ENCODE data around the gene COL7A1. TPM values are rescaled to one million over a fixed set of nuclear protein-coding genes. Genes with fewer than 3 reads are reported as not detected.

The COL7A1 gene
- polyA plus RNA-seq, 1 donor from 2014 or later = 45.3 TPM

- Histone ChIP-seq H2AFZ (ENCODE audit: low read depth, low read length) (no peak overlapping the region), H3K36me3 (ENCODE audit: insufficient read depth, low read length) (no peaks in the 10 kb centered on the region), H3F3A (ENCODE audit: insufficient read depth, low read length, poor library complexity, severe bottlenecking) (no peaks in the 10 kb centered on the region), H3K27ac (ENCODE audit: low read length) (no peak overlapping the region), H3K9ac (ENCODE audit: low read length) (no peak overlapping the region), H3K4me2 (ENCODE audit: low read length) (no peak overlapping the region), H3K9me3 (ENCODE audit: low read length) (no peaks in the 10 kb centered on the region), H3K4me3 (ENCODE audit: low read length) (no peak overlapping the region), H3K27me3 (ENCODE audit: insufficient read depth, low read depth, low read length) (no peaks in the 10 kb centered on the region), H3K79me2 (replicated peaks; ENCODE audit: insufficient read depth, low read length) (no peaks in the 10 kb centered on the region), H4K20me1 (ENCODE audit: insufficient read depth) (no peaks in the 10 kb centered on the region), H3K9me2 (ENCODE audit: insufficient read depth, low read length) (no peaks in the 10 kb centered on the region)
- TF ChIP-seq EP300 (conservative IDR thresholded peaks at IDR 0.05; ENCODE audit: poor library complexity, severe bottlenecking) (no peak), TAF1 (IDR thresholded peaks at IDR 0.05; ENCODE audit: low read depth) (no peak), MXI1 (conservative IDR thresholded peaks at IDR 0.05; ENCODE audit: poor library complexity, severe bottlenecking) (no peak), SMC3 (conservative IDR thresholded peaks at IDR 0.05; ENCODE audit: poor library complexity) (no peak), REST (IDR thresholded peaks at IDR 0.05; ENCODE audit: borderline replicate concordance) (no peak), CTCF (IDR thresholded peaks at IDR 0.05; ENCODE audit: poor library complexity, severe bottlenecking) (no peak), EZH2 (IDR thresholded peaks at IDR 0.05; ENCODE audit: borderline replicate concordance, insufficient read depth, low read length, poor library complexity, severe bottlenecking) (no peak), RAD21 (conservative IDR thresholded peaks at IDR 0.05) (no peak), POLR2AphosphoS5 (IDR thresholded peaks at IDR 0.05) (no peak)
Measured at GRCh38 chr3:48548126-48548525, 47.0 kb downstream of the COL7A1 start.

GRCh38 chr3:48546203-48546829 is 48.8 kb downstream of the COL7A1 start:
- Histone ChIP-seq H3K9me3 (ENCODE audit: low read length) (no peaks in the 10 kb centered on the region), H3K9me2 (ENCODE audit: insufficient read depth, low read length) (no peaks in the 10 kb centered on the region), H3K36me3 (ENCODE audit: insufficient read depth, low read length) (no peaks in the 10 kb centered on the region), H3F3A (ENCODE audit: insufficient read depth, low read length, poor library complexity, severe bottlenecking) (no peaks in the 10 kb centered on the region), H3K79me2 (replicated peaks; ENCODE audit: insufficient read depth, low read length) (no peaks in the 10 kb centered on the region), H4K20me1 (ENCODE audit: insufficient read depth) (no peaks in the 10 kb centered on the region), H3K27ac (ENCODE audit: low read length) (no peak overlapping the region), H3K4me2 (ENCODE audit: low read length) (no peak overlapping the region), H3K9ac (ENCODE audit: low read length) (no peak overlapping the region), H3K4me3 (ENCODE audit: low read length) (no peak overlapping the region), H3K27me3 (ENCODE audit: insufficient read depth, low read depth, low read length) (no peaks in the 10 kb centered on the region), H2AFZ (ENCODE audit: low read depth, low read length) (no peak overlapping the region)
- no peak for TF ChIP-seq SMC3 (conservative IDR thresholded peaks at IDR 0.05; ENCODE audit: poor library complexity)
- TF ChIP-seq REST (IDR thresholded peaks at IDR 0.05; ENCODE audit: borderline replicate concordance) = no peak
- TF ChIP-seq POLR2AphosphoS5 (IDR thresholded peaks at IDR 0.05) = no peak
- TF ChIP-seq CTCF (IDR thresholded peaks at IDR 0.05; ENCODE audit: poor library complexity, severe bottlenecking) = no peak
- TF ChIP-seq EP300 (conservative IDR thresholded peaks at IDR 0.05; ENCODE audit: poor library complexity, severe bottlenecking) = no peak
- TF ChIP-seq RAD21 (conservative IDR thresholded peaks at IDR 0.05) = no peak
- no peak for TF ChIP-seq TAF1 (IDR thresholded peaks at IDR 0.05; ENCODE audit: low read depth)
- TF ChIP-seq EZH2 (IDR thresholded peaks at IDR 0.05; ENCODE audit: borderline replicate concordance, insufficient read depth, low read length, poor library complexity, severe bottlenecking) = no peak
- TF ChIP-seq MXI1 (conservative IDR thresholded peaks at IDR 0.05; ENCODE audit: poor library complexity, severe bottlenecking) = no peak

All from neural cell (in vitro differentiated cells).